Fibroblast of skin of abdomen (primary cell): ENCODE results near the gene GSTA2.
"Not testable (repeated sequence)": the region's sequence is repeated elsewhere in the genome, so short reads cannot be mapped to it uniquely, and the experiment has no call there.

ENCODE experiments used
- DNase-seq: peaks from one replicate; pipeline ENCODE4 v3.0.0-alpha.2; 2013

Gene GSTA2

GRCh38 chr6:52759085-52759484 is 4.2 kb downstream of the GSTA2 start:
- DNase-seq, result no peak

GRCh38 chr6:52757651-52758338 is 5.5 kb downstream of the GSTA2 start:
- peak; percentile 92 for DNase-seq

GRCh38 chr6:52754443-52754842 is 8.8 kb downstream of the GSTA2 start:
- no peak for DNase-seq

GRCh38 chr6:52753137-52753536 is 10.1 kb downstream of the GSTA2 start:
- DNase-seq, result not testable (repeated sequence)

- no peak for DNase-seq
Observed at GRCh38 chr6:52752310-52752709, 11.0 kb downstream of the GSTA2 start.

- no peak for DNase-seq
Observed at GRCh38 chr6:52749556-52750152, 13.6 kb downstream of the GSTA2 start.

- peak; percentile 85 for DNase-seq
Observed at GRCh38 chr6:52747301-52747700, 16.0 kb downstream of the GSTA2 start.

GRCh38 chr6:52746213-52746612 is 17.1 kb downstream of the GSTA2 start:
- DNase-seq, result no peak

- no peak for DNase-seq
Observed at GRCh38 chr6:52745764-52746201, 17.5 kb downstream of the GSTA2 start.

GRCh38 chr6:52741872-52742271 is 21.4 kb downstream of the GSTA2 start:
- no peak for DNase-seq

- DNase-seq, result no peak
Observed at GRCh38 chr6:52739627-52740026, 23.6 kb downstream of the GSTA2 start.

- DNase-seq, result no peak
Observed at GRCh38 chr6:52739134-52739533, 24.1 kb downstream of the GSTA2 start.

- DNase-seq, result no peak
Observed at GRCh38 chr6:52736145-52736544, 27.1 kb downstream of the GSTA2 start.

GRCh38 chr6:52735071-52735470 is 28.2 kb downstream of the GSTA2 start:
- no peak for DNase-seq

GRCh38 chr6:52734072-52734471 is 29.2 kb downstream of the GSTA2 start:
- DNase-seq, result no peak

- no peak for DNase-seq
Observed at GRCh38 chr6:52733172-52733571, 30.1 kb downstream of the GSTA2 start.

- no peak for DNase-seq
Observed at GRCh38 chr6:52731719-52732118, 31.6 kb downstream of the GSTA2 start.

GRCh38 chr6:52729576-52729975 is 33.7 kb downstream of the GSTA2 start:
- DNase-seq, result no peak

GRCh38 chr6:52728394-52728793 is 34.9 kb downstream of the GSTA2 start:
- no peak for DNase-seq

GRCh38 chr6:52727908-52728307 is 35.4 kb downstream of the GSTA2 start:
- DNase-seq, result no peak

GRCh38 chr6:52726741-52727535 is 36.3 kb downstream of the GSTA2 start:
- DNase-seq, result no peak

- DNase-seq, result no peak
Observed at GRCh38 chr6:52726193-52726542, 37.1 kb downstream of the GSTA2 start.

GRCh38 chr6:52725535-52726192 is 37.6 kb downstream of the GSTA2 start:
- DNase-seq, result no peak
